SH-SY5Y (cell line): Measurements from ENCODE around the gene SYNE3.

Source experiments
- GATA2 ChIP-seq: IDR thresholded peaks from 2 replicates; pipeline ENCODE4 v1.6.1; 2011; ENCODE audit warnings: mild to moderate bottlenecking, low read depth, low read length
- GATA3 ChIP-seq: IDR thresholded peaks from 2 replicates; pipeline ENCODE4 v1.6.1; 2011; ENCODE audit warnings: low read depth, mild to moderate bottlenecking, low read length, moderate library complexity

DNA sequence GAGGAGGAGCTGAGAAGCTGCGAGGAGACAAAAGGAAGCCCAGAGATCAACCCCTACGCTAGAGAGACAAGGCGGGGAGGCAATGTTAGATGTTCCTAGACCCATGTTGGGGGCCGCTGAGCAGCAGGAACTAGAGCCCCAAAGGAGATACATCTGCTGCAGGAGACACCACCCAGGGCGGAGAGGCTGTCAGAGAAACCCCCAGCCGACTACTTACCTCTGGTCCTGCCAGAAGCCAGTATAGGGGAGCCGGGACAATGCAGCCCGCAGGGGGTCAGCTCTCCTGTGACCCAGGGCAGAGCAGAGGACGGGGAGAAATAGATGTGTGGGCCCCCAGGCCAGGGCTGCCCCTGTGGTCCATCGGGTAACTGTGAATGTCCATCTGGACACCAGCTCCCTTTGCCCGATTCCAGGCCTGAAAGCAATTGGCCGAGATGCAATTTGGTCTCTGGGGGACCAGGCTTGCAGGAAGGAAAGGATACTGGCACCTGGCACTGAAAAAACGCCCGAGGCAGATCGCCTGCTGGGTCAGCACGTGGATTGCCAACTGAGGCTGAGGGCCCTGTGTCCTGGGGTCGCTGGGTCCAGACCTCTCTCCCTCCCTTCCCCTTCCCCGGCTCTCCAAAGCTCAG, 34.9 kb downstream of the SYNE3 start:
- TF ChIP-seq GATA2 (no peak), GATA3 (no peak)
